Brain microvascular endothelial cell (primary cell): ENCODE data around the gene PITPNM1.
"Not testable (repeated sequence)": the region's sequence is repeated elsewhere in the genome, so short reads cannot be mapped to it uniquely, and the experiment has no call there.

Experiments used
- DNase-seq: peaks from one replicate; pipeline ENCODE4 v3.0.0-alpha.2; 2020
- H3K27ac ChIP-seq: fragments of 250-450 bp; sonication (Bioruptor Pico); 2 replicates; pipeline ENCODE4 v1.5.1; 2020; ENCODE audit warnings: mild to moderate bottlenecking, moderate library complexity
- H3K27me3 ChIP-seq: fragments of 250-450 bp; sonication (Bioruptor Pico); replicated peaks from 2 replicates; pipeline ENCODE4 v1.5.1; 2020; ENCODE audit warnings: mild to moderate bottlenecking
- H3K36me3 ChIP-seq: fragments of 250-450 bp; sonication (Bioruptor Pico); replicated peaks from 2 replicates; pipeline ENCODE4 v1.5.1; 2020; ENCODE audit warnings: mild to moderate bottlenecking
- H3K4me3 ChIP-seq: 2 replicates; pipeline ENCODE4 v1.5.1; 2011; ENCODE audit warnings: low read depth, mild to moderate bottlenecking, control low read depth, low read length, moderate library complexity
- CTCF ChIP-seq: IDR thresholded peaks from 2 replicates; pipeline ENCODE4 v1.5.1; 2011; ENCODE audit warnings: low read depth, mild to moderate bottlenecking, moderate library complexity, low read length, control low read depth, inconsistent platforms; ENCODE audit errors: missing control alignments
- in situ Hi-C: cut with HindIII; loops from 2 replicates; pipeline ENCODE4 v1.10.0; 2017; ENCODE audit warnings: low sequenced_read_pairs, low pct_ligation_motif_present

PITPNM1 gene

GRCh38 chr11:67504950-67505581, at the start of gene PITPNM1:
TSS of gene PITPNM1 (minus strand) at chr11:67505363. CDS start at chr11:67504180, 1,183 bp downstream.
- peak within 1 kb of the TSS; percentile 80 for H3K4me3 ChIP-seq
- in situ Hi-C loops: no loop called here
- H3K27ac ChIP-seq: peak within 1 kb of the TSS; percentile 53
- TF ChIP-seq CTCF: no peak
- no peak for DNase-seq
- H3K36me3 ChIP-seq: peaks cover 18% of the 10 kb centered on the region
- no peaks in the 10 kb centered on the region for H3K27me3 ChIP-seq

- not testable (repeated sequence) for DNase-seq
These were observed 46.5 kb upstream of the PITPNM1 start for GRCh38 chr11:67551697-67552096.

GRCh38 chr11:67551127-67551526, 46.0 kb upstream of the PITPNM1 start:
- no peak for DNase-seq
- in situ Hi-C loops: no loop called here

More at GRCh38 chr11:67551697-67552096, 46.5 kb upstream of the PITPNM1 start:
- in situ Hi-C loops, H3K36me3 ChIP-seq, H3K27me3 ChIP-seq, H3K27ac ChIP-seq, H3K4me3 ChIP-seq: not testable (repeated sequence)

GRCh38 chr11:67548555-67549110, 43.5 kb upstream of the PITPNM1 start:
- no peak overlapping the region for H3K4me3 ChIP-seq
- no peak for TF ChIP-seq CTCF
- in situ Hi-C loops: no loop called here
- no peaks in the 10 kb centered on the region for H3K27me3 ChIP-seq
- no peak overlapping the region for H3K27ac ChIP-seq
- no peak for DNase-seq
- no peaks in the 10 kb centered on the region for H3K36me3 ChIP-seq

More at GRCh38 chr11:67551127-67551526, 46.0 kb upstream of the PITPNM1 start:
- TF ChIP-seq CTCF: no peak
- Histone ChIP-seq H3K36me3 (no peaks in the 10 kb centered on the region), H3K4me3 (no peak overlapping the region), H3K27ac (no peak overlapping the region), H3K27me3 (no peaks in the 10 kb centered on the region)

GRCh38 chr11:67548112-67548511, 42.9 kb upstream of the PITPNM1 start:
- not testable (repeated sequence) for H3K4me3 ChIP-seq

GRCh38 chr11:67545280-67545679, 40.1 kb upstream of the PITPNM1 start:
- in situ Hi-C loops: no loop called here
- no peak for TF ChIP-seq CTCF

More at GRCh38 chr11:67548112-67548511, 42.9 kb upstream of the PITPNM1 start:
- in situ Hi-C loops, DNase-seq, H3K27me3 ChIP-seq, H3K36me3 ChIP-seq, H3K27ac ChIP-seq: not testable (repeated sequence)

More at GRCh38 chr11:67545280-67545679, 40.1 kb upstream of the PITPNM1 start:
- Histone ChIP-seq H3K27me3 (no peaks in the 10 kb centered on the region), H3K4me3 (no peak overlapping the region), H3K27ac (no peak overlapping the region), H3K36me3 (no peaks in the 10 kb centered on the region)
- DNase-seq: no peak
